ENCODE data around the gene NKD1.

DNA sequence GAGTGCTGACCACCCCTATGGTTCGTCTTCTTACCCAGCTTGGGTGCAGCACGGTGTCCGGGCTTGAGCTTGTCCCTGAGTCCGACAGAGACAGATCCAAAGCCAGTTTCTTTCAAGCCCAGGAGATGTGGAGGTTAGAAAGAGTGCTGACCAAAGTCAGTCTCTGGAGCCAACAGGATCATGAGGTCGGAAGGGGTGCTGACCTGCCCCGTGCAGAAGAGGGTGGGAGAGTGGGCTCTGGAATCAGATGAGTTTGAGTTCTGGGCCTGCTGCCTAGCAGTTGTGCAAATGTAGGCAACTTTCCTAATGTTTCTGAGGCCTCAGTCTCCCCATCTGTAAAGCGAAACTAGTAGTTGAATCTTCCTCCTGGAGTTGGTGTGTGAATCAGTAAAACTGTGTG lies 24.5 kb downstream of the NKD1 start:
- TF ChIP-seq, protein P1, sequence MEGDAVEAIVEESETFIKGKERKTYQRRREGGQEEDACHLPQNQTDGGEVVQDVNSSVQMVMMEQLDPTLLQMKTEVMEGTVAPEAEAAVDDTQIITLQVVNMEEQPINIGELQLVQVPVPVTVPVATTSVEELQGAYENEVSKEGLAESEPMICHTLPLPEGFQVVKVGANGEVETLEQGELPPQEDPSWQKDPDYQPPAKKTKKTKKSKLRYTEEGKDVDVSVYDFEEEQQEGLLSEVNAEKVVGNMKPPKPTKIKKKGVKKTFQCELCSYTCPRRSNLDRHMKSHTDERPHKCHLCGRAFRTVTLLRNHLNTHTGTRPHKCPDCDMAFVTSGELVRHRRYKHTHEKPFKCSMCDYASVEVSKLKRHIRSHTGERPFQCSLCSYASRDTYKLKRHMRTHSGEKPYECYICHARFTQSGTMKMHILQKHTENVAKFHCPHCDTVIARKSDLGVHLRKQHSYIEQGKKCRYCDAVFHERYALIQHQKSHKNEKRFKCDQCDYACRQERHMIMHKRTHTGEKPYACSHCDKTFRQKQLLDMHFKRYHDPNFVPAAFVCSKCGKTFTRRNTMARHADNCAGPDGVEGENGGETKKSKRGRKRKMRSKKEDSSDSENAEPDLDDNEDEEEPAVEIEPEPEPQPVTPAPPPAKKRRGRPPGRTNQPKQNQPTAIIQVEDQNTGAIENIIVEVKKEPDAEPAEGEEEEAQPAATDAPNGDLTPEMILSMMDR (conservative IDR thresholded peaks at IDR 0.05; ENCODE audit: low read length): no peak
- no peak for TF ChIP-seq EZH2phosphoT487 (IDR thresholded peaks at IDR 0.05; ENCODE audit: borderline replicate concordance)

Data from Loucy (cell line).